Measurements from ENCODE around the gene BRD9. TPM values are rescaled to one million over a fixed set of nuclear protein-coding genes. Genes with fewer than 3 reads are reported as not detected.

The BRD9 gene
- total and polyA plus RNA-seq, 2 of the 13 experiments (the other 11 are each of a cell fraction or from before 2014, with no cell fraction given): 5.2 to 22.9 TPM

GRCh38 chr5:876398-877365 lies 15.9 kb downstream of the BRD9 start:
- BruUV-seq (replicated peaks): no TSS peak
- peaks cover 25 to 68% of the 10 kb centered on the region in 2 experiments for H3K36me3 ChIP-seq (replicated peaks in 1 of 2; ENCODE audit: control insufficient read depth in 1 of 2, insufficient read depth in 2 of 2, low read length in 2 of 2)
- ATAC-seq: no peak

More at GRCh38 chr5:876398-877365, 15.9 kb downstream of the BRD9 start:
- Histone ChIP-seq H2AFZ (ENCODE audit: low read length) (no peak overlapping the region), H3K4me3 (replicated peaks in 1 of 3; ENCODE audit: insufficient read depth in 1 of 3, low read depth in 2 of 3, low read length in 3 of 3) (no peak overlapping the region), H3K79me2 (ENCODE audit: insufficient read depth, low read length) (no peaks in the 10 kb centered on the region), H3K4me1 (ENCODE audit: insufficient read depth, low read length) (no peaks in the 10 kb centered on the region), H3K9ac (ENCODE audit: insufficient read depth, low read depth, low read length) (no peak overlapping the region), H3K9me3 (ENCODE audit: low read length) (no peaks in the 10 kb centered on the region), H4K20me1 (ENCODE audit: insufficient read depth, low read length) (no peaks in the 10 kb centered on the region), H3K27me3 (ENCODE audit: control insufficient read depth in 1 of 2, insufficient read depth in 2 of 2, low read length in 2 of 2) (no peaks in the 10 kb centered on the region), H3K4me2 (ENCODE audit: low read depth, low read length) (no peak overlapping the region), H3K27ac (ENCODE audit: extremely low read length, insufficient read depth, low read length) (no peak overlapping the region)
- no peak for DNase-seq (ENCODE audit: low spot score)
- in situ Hi-C loops (cut with HindIII; ENCODE audit: extremely low pct_ligation_motif_present, low pct_unique_long_range_greater_than_20kb): no loop called here
- WGBS (ENCODE audit: low lambda C conversion rate): 98% methylated on average over 23 of the region's 28 CpGs
- POLR2A ChIA-PET: no interaction called here
- TF ChIP-seq RBFOX2 (IDR thresholded peaks at IDR 0.05; ENCODE audit: low read depth, low read length): peak; percentile 25; the same call in 1 of the 2 replicates
- TF ChIP-seq MYPOP (CRISPR knock-in tag; IDR thresholded peaks at IDR 0.05): no peak
- TF ChIP-seq GMEB2 (CRISPR knock-in tag; IDR thresholded peaks at IDR 0.05; ENCODE audit: low read depth): no peak
- TF ChIP-seq ZNF205 (CRISPR knock-in tag; IDR thresholded peaks at IDR 0.05): no peak
- no peak for TF ChIP-seq STAG1 (CRISPR knock-in tag; IDR thresholded peaks at IDR 0.05)
- no peak for TF ChIP-seq SP2 (CRISPR knock-in tag; IDR thresholded peaks at IDR 0.05)
- peak; percentile 29 for TF ChIP-seq AGO2 (optimal IDR thresholded peaks at IDR 0.05; ENCODE audit: low read depth, low read length)
- CTCF ChIA-PET (ENCODE audit: low intra/inter-chr PET ratio, low total read pairs): no interaction called here
- intact Hi-C loops (cut with micrococcal nuclease; ENCODE audit: unreplicated experiment): no loop called here
- no peak for FAIRE-seq

Measured in HepG2 (cell line).